Measurements from ENCODE around the gene BRD4.

- TF ChIP-seq SUZ12 (IDR thresholded peaks at IDR 0.05; ENCODE audit: unreplicated experiment) (no peak), FOXM1 (IDR thresholded peaks at IDR 0.05; ENCODE audit: low read depth, low read length) (no peak), BCL3 (IDR thresholded peaks at IDR 0.05; ENCODE audit: borderline replicate concordance, insufficient read depth, low read depth, low read length, poor library complexity, severe bottlenecking) (no peak), CTCF (IDR thresholded peaks at IDR 0.05 in 2 of 3, conservative IDR thresholded peaks at IDR 0.05 in 1 of 3; ENCODE audit: control insufficient read depth in 2 of 3, extremely low read depth in 1 of 3, insufficient read depth in 1 of 3, low read depth in 3 of 3, low read length in 3 of 3) (no peak), TBL1XR1 (IDR thresholded peaks at IDR 0.05; ENCODE audit: low read depth, low read length) (no peak)
These were observed 137.4 kb downstream of the BRD4 start for GRCh38 chr19:15194938-15195337.
